ENCODE results near the gene FIGLA. TPM values are rescaled to one million over a fixed set of nuclear protein-coding genes. Genes with fewer than 3 reads are reported as not detected.

FIGLA gene
- total RNA-seq, 1 donor from 2014 or later = not detected

GRCh38 chr2:70768590-70769085 lies 21.8 kb downstream of the FIGLA start:
- H3K27ac Mint-ChIP-seq (ENCODE audit: unreplicated experiment) = peak overlapping the region; percentile 78

GRCh38 chr2:70767699-70768589 lies 22.5 kb downstream of the FIGLA start, which contains the start of gene ADD2:
Gene ADD2, minus strand, starts transcription at chr2:70768200. Its CDS starts 61,792 bp downstream, at chr2:70706408.
- no peaks in the 10 kb centered on the region for H3K36me3 Mint-ChIP-seq (ENCODE audit: unreplicated experiment)
- H3K4me3 Mint-ChIP-seq (ENCODE audit: unreplicated experiment) = peak within 1 kb of the TSS; percentile 95
- peaks cover 26% of the 10 kb centered on the region for H3K4me1 Mint-ChIP-seq (ENCODE audit: low read depth, unreplicated experiment)
- peak within 1 kb of the TSS; percentile 99 for H3K27ac Mint-ChIP-seq (ENCODE audit: unreplicated experiment)
- peak; percentile 82 for DNase-seq
- TF ChIP-seq CTCF (IDR thresholded peaks at IDR 0.05; ENCODE audit: partially characterized antibody, unreplicated experiment) = peak; percentile 45
- H3K27me3 Mint-ChIP-seq (ENCODE audit: unreplicated experiment) = peaks cover 17% of the 10 kb centered on the region
- H3K9me3 Mint-ChIP-seq (ENCODE audit: unreplicated experiment) = peaks cover 15% of the 10 kb centered on the region

More at GRCh38 chr2:70768590-70769085, 21.8 kb downstream of the FIGLA start:
- Mint-ChIP-seq H3K4me1 (ENCODE audit: low read depth, unreplicated experiment) (peaks cover 22% of the 10 kb centered on the region), H3K36me3 (ENCODE audit: unreplicated experiment) (peaks cover 2% of the 10 kb centered on the region), H3K27me3 (ENCODE audit: unreplicated experiment) (peaks cover 17% of the 10 kb centered on the region), H3K4me3 (ENCODE audit: unreplicated experiment) (peak overlapping the region; percentile 73), H3K9me3 (ENCODE audit: unreplicated experiment) (peaks cover 15% of the 10 kb centered on the region)
- TF ChIP-seq CTCF (IDR thresholded peaks at IDR 0.05; ENCODE audit: partially characterized antibody, unreplicated experiment) = no peak
- no peak for DNase-seq

GRCh38 chr2:70767079-70767698 lies 23.3 kb downstream of the FIGLA start:
- Mint-ChIP-seq H3K4me3 (ENCODE audit: unreplicated experiment) (peak overlapping the region; percentile 94), H3K27ac (ENCODE audit: unreplicated experiment) (peak overlapping the region; percentile 96), H3K4me1 (ENCODE audit: low read depth, unreplicated experiment) (peaks cover 27% of the 10 kb centered on the region), H3K36me3 (ENCODE audit: unreplicated experiment) (no peaks in the 10 kb centered on the region), H3K9me3 (ENCODE audit: unreplicated experiment) (peaks cover 15% of the 10 kb centered on the region), H3K27me3 (ENCODE audit: unreplicated experiment) (peaks cover 17% of the 10 kb centered on the region)
- peak; percentile 87 for DNase-seq
- TF ChIP-seq CTCF (IDR thresholded peaks at IDR 0.05; ENCODE audit: partially characterized antibody, unreplicated experiment) = no peak

GRCh38 chr2:70766357-70767078 lies 23.9 kb downstream of the FIGLA start:
- Mint-ChIP-seq H3K27me3 (ENCODE audit: unreplicated experiment) (peaks cover 17% of the 10 kb centered on the region), H3K9me3 (ENCODE audit: unreplicated experiment) (peaks cover 15% of the 10 kb centered on the region), H3K36me3 (ENCODE audit: unreplicated experiment) (no peaks in the 10 kb centered on the region), H3K4me3 (ENCODE audit: unreplicated experiment) (peak overlapping the region; percentile 94), H3K4me1 (ENCODE audit: low read depth, unreplicated experiment) (peaks cover 32% of the 10 kb centered on the region), H3K27ac (ENCODE audit: unreplicated experiment) (peak overlapping the region; percentile 96)
- no peak for DNase-seq
- TF ChIP-seq CTCF (IDR thresholded peaks at IDR 0.05; ENCODE audit: partially characterized antibody, unreplicated experiment) = no peak
